ENCODE measurements around the gene AFF1. TPM values are rescaled to one million over a fixed set of nuclear protein-coding genes. Genes with fewer than 3 reads are reported as not detected.

The AFF1 gene
- total RNA-seq, 1 experiment from 2014 or later: 61.9 TPM

DNA sequence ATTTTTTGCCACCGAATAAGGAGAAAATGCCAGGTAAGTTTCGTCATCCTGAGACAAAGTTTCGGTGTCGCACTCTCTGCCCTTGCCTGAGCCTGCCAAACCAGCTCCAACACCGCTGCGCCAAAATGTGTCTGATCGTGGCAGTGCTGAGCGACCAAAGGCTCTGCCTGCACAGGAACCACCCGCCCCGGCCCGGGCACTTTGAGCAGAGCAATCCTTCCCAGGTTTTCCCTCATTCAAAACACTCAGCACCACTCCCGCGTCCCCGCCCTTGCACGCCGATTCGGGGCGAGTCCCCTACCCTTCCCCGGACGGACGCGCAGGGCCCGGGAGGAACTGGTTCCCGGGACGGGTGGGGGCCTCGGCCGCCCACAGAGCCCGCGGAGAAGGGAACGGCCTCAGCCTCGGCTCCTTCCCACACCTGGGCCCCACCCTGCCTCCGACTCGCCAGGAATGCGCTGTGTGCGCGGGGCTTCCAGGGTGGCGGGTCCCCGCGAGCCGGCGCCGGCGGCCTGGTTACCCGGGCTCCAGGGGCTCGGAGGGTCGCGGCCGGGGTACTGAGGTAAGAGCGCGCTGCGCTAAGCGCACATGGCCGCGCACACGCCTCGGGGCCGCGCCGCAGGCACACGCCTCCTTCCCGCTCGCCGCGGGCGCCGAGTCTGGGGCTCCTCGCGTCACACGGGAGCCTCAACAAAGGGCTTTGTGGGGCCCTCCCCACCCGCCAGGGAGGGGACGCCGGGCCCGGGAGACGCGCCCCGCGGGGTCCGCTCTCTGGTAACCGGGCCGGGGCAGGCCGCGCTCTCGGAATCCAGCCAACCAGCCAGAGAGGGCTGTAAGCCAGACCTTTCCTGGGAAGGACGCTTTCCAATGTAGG is 42.8 kb upstream of the AFF1 start, which contains the start of gene C4orf36:
C4orf36 (minus strand) TSS at position 661 of the 874 bp plus-strand sequence. CDS start 902 bp downstream, outside the sequence.
- H3K36me3 Mint-ChIP-seq (ENCODE audit: insufficient read depth, unreplicated experiment): no peaks in the 10 kb centered on the region
- peak; percentile 86 for DNase-seq (ENCODE audit: unreplicated experiment)
- intact Hi-C loops (cut with micrococcal nuclease): loop anchor here (1.0 to 10.0 kb wide), 2 partner anchors 61 to 87 kb away; no protein-coding TSS in a partner anchor
- CTCF ChIA-PET: interaction anchor here (1.6 to 5.3 kb wide), 3 partner anchors 62 to 393 kb away, joined by 4 to 46 read pairs (median 11); no protein-coding TSS in a partner anchor
- POLR2A ChIA-PET: interaction anchor here (0.6 to 3.4 kb wide), 19 partner anchors 9 to 396 kb away, joined by 3 to 41 read pairs (median 4); partner anchors contain the start of gene PTPN13
- peaks cover 17% of the 10 kb centered on the region for H3K4me1 Mint-ChIP-seq (ENCODE audit: insufficient read depth, unreplicated experiment)
- H3K4me3 Mint-ChIP-seq (ENCODE audit: unreplicated experiment): peak within 1 kb of the TSS; percentile 82
- H3K9me3 Mint-ChIP-seq (ENCODE audit: unreplicated experiment): no peaks in the 10 kb centered on the region
- no peaks in the 10 kb centered on the region for H3K27me3 Mint-ChIP-seq (ENCODE audit: insufficient read depth, unreplicated experiment)
- TF ChIP-seq CTCF (IDR thresholded peaks at IDR 0.05; ENCODE audit: unreplicated experiment): no peak
- peak within 1 kb of the TSS; percentile 86 for H3K27ac Mint-ChIP-seq (ENCODE audit: low read depth, unreplicated experiment)
- BruUV-seq (replicated peaks): no TSS peak

DNA sequence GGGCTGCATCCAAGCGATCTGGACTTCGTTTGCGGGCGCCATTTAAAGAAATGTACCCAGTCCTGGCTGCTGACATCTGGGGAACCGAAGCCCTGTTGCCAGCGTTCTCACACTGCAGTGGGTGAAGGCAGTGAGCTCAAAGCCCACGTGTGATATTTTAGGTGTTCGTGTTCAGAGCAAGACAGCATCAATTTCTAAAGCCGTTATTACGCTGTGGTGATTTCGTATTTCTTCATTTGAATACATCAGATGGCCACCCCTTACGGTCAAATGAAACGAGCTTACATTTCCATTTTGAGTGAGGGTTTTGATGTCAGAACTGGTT is 42.2 kb upstream of the AFF1 start:
- no peak for TF ChIP-seq CTCF (IDR thresholded peaks at IDR 0.05; ENCODE audit: unreplicated experiment)
- ChIA-PET POLR2A (interaction anchor here (0.6 to 3.4 kb wide), 10 partner anchors 44 to 369 kb away, joined by 3 to 41 read pairs (median 4); partner anchors contain the start of gene PTPN13), CTCF (interaction anchor here (1.6 to 5.3 kb wide), 3 partner anchors 63 to 394 kb away, joined by 4 to 46 read pairs (median 11); no protein-coding TSS in a partner anchor)
- intact Hi-C loops (cut with micrococcal nuclease): loop anchor here (10.0 kb wide), 1 partner anchor 88 kb away; no protein-coding TSS in a partner anchor
- Mint-ChIP-seq H3K4me1 (ENCODE audit: insufficient read depth, unreplicated experiment) (peaks cover 17% of the 10 kb centered on the region), H3K27ac (ENCODE audit: low read depth, unreplicated experiment) (peak overlapping the region; percentile 46), H3K9me3 (ENCODE audit: unreplicated experiment) (no peaks in the 10 kb centered on the region), H3K27me3 (ENCODE audit: insufficient read depth, unreplicated experiment) (no peaks in the 10 kb centered on the region), H3K36me3 (ENCODE audit: insufficient read depth, unreplicated experiment) (no peaks in the 10 kb centered on the region), H3K4me3 (ENCODE audit: unreplicated experiment) (peak overlapping the region; percentile 82)
- no TSS peak for BruUV-seq (replicated peaks)
- DNase-seq (ENCODE audit: unreplicated experiment): no peak

DNA sequence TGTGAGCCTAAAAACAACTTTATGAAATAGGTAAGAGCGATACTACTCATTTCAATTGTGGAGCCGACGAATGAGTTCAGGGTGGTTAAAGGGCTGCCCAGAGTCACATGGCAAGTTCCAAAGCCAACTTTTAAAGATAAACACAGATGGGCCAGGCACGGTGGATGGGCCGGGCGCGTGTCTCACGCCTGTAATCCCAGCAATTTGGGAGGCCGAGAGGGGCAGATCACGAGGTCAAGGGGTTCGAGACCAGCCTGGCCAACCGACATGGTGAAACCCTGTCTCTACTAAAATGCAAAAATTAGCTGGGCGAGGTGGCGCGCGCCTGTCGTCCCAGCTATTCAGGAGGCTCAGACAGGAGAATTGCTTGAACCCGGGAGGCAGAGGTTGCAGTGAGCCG is 41.7 kb upstream of the AFF1 start:
- peak overlapping the region; percentile 82 for H3K4me3 Mint-ChIP-seq (ENCODE audit: unreplicated experiment)
- ChIA-PET POLR2A (interaction anchor here (0.8 to 3.4 kb wide), 9 partner anchors 61 to 370 kb away, joined by 3 to 41 read pairs (median 4); partner anchors contain the start of gene PTPN13), CTCF (interaction anchor here (0.6 to 5.3 kb wide), 4 partner anchors 63 to 394 kb away, joined by 3 to 46 read pairs (median 8); no protein-coding TSS in a partner anchor)
- BruUV-seq (replicated peaks): no TSS peak
- no peaks in the 10 kb centered on the region for H3K36me3 Mint-ChIP-seq (ENCODE audit: insufficient read depth, unreplicated experiment)
- H3K9me3 Mint-ChIP-seq (ENCODE audit: unreplicated experiment): no peaks in the 10 kb centered on the region
- no peak for DNase-seq (ENCODE audit: unreplicated experiment)
- TF ChIP-seq CTCF (IDR thresholded peaks at IDR 0.05; ENCODE audit: unreplicated experiment): no peak
- H3K4me1 Mint-ChIP-seq (ENCODE audit: insufficient read depth, unreplicated experiment): peaks cover 17% of the 10 kb centered on the region
- H3K27ac Mint-ChIP-seq (ENCODE audit: low read depth, unreplicated experiment): peak overlapping the region; percentile 46
- no peaks in the 10 kb centered on the region for H3K27me3 Mint-ChIP-seq (ENCODE audit: insufficient read depth, unreplicated experiment)
- intact Hi-C loops (cut with micrococcal nuclease): loop anchor here (10.0 kb wide), 1 partner anchor 88 kb away; no protein-coding TSS in a partner anchor

- CTCF ChIA-PET: interaction anchor here (0.6 to 5.3 kb wide), 11 partner anchors 10 to 398 kb away, joined by 3 to 46 read pairs (median 3); partner anchors contain the start of gene PTPN13
- DNase-seq (ENCODE audit: unreplicated experiment): peak; percentile 16
- H3K36me3 Mint-ChIP-seq (ENCODE audit: insufficient read depth, unreplicated experiment): no peaks in the 10 kb centered on the region
- no peaks in the 10 kb centered on the region for H3K9me3 Mint-ChIP-seq (ENCODE audit: unreplicated experiment)
- no TSS peak for BruUV-seq (replicated peaks)
- no peak overlapping the region for H3K27ac Mint-ChIP-seq (ENCODE audit: low read depth, unreplicated experiment)
- intact Hi-C loops (cut with micrococcal nuclease): loop anchor here (10.0 kb wide), 1 partner anchor 90 kb away; no protein-coding TSS in a partner anchor
- no peaks in the 10 kb centered on the region for H3K27me3 Mint-ChIP-seq (ENCODE audit: insufficient read depth, unreplicated experiment)
- peaks cover 17% of the 10 kb centered on the region for H3K4me1 Mint-ChIP-seq (ENCODE audit: insufficient read depth, unreplicated experiment)
- no peak for TF ChIP-seq CTCF (IDR thresholded peaks at IDR 0.05; ENCODE audit: unreplicated experiment)
- POLR2A ChIA-PET: interaction anchor here (0.7 to 1.8 kb wide), 5 partner anchors 64 to 398 kb away, joined by 3 to 9 read pairs (median 4); partner anchors contain the start of gene PTPN13
- no peak overlapping the region for H3K4me3 Mint-ChIP-seq (ENCODE audit: unreplicated experiment)
These were observed 40.4 kb upstream of the AFF1 start for GRCh38 chr4:86894455-86894854.

Measured in MCF 10A (cell line).